ENCODE results near the gene SPECC1.

DNA sequence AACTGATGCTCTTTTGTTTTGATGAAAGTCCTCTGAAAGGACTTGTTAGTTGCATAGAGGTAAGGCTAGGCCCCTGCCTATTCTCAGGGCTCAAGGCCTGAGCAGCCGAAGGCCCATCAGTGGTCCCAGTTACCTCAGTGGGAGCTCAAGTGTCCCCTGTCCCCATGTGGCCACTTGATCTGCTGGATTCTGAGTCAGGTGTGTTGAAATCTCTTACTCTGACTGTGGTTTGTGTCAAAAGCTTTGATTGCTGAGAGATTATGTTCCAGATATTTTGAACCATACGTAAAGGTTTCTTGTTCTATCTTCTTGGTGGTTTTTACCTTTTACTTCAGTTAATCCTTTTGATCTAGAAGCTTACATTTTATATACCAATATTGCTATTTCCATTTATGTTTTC is 266.5 kb downstream of the SPECC1 start:
- TF ChIP-seq EZH2 (IDR thresholded peaks at IDR 0.05; ENCODE audit: insufficient read depth, poor library complexity, severe bottlenecking) (no peak), EZH2phosphoT487 (IDR thresholded peaks at IDR 0.05; ENCODE audit: insufficient read depth, low read depth) (no peak)

Measured in GM23248 (cell line).